Measurements from ENCODE around the gene CYLD.

DNA sequence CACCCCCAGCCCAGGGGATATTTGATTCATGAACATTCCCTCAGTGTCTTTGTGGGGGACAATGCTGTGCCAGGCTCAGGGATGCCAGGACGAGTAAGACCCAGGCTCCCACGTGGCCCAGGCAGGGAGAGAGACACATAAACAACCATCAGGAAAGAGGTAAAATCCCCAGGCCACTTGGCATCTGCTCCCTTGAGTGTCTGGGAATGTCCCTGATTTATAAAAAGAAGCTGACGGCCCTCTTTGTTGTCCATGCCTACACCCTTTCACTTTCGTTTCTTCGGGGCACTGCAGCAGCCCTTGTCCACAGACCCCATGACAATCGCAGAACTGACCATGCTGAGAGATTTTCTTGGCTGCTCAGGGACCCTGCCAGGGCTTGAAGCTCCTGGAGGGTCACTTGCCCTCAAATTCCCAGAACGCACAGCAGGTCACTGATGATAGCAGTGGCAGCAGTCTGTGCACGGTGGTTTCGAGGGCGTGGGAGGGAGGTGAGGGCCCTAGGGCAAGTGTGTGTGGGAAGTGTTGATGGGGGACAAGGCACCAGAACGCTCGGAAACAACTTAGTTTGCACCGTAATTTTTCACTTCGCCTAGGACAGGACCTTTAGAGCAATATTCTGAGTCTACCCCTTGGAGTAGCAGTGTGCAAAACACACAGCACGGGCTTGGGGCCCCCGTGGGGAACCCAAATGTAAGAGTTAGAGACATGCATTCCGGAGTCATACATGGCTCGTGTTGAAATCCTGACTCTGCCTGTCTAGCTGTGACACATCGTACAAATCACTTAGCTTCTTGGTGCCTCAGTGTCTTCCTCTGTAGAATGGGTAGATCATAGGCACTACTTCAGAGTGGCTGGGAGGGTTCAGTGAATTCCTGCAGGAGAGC is 43.8 kb upstream of the CYLD start:
- TF ChIP-seq, protein P1, sequence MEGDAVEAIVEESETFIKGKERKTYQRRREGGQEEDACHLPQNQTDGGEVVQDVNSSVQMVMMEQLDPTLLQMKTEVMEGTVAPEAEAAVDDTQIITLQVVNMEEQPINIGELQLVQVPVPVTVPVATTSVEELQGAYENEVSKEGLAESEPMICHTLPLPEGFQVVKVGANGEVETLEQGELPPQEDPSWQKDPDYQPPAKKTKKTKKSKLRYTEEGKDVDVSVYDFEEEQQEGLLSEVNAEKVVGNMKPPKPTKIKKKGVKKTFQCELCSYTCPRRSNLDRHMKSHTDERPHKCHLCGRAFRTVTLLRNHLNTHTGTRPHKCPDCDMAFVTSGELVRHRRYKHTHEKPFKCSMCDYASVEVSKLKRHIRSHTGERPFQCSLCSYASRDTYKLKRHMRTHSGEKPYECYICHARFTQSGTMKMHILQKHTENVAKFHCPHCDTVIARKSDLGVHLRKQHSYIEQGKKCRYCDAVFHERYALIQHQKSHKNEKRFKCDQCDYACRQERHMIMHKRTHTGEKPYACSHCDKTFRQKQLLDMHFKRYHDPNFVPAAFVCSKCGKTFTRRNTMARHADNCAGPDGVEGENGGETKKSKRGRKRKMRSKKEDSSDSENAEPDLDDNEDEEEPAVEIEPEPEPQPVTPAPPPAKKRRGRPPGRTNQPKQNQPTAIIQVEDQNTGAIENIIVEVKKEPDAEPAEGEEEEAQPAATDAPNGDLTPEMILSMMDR (IDR thresholded peaks at IDR 0.05) = no peak
- no peak for TF ChIP-seq EZH2 (IDR thresholded peaks at IDR 0.05; ENCODE audit: borderline replicate concordance, insufficient read depth, low read depth, low read length, poor library complexity, severe bottlenecking)
